Body of pancreas (tissue), 4 donors: ENCODE data around the gene M6PR. TPM values are rescaled to one million over a fixed set of nuclear protein-coding genes. Genes with fewer than 3 reads are reported as not detected.

Experiments used
- ATAC-seq: fragments of 150-250 bp; one replicate; pipeline ENCODE4 v1.9.1; 2016
- DNase-seq, 4 donors: peaks; one replicate each; pipeline ENCODE4 v3.0.0-alpha.2; 2019
- H3K27ac ChIP-seq, 4 donors: fragments of 200-600 bp; sonication (generic); 1 replicate in 3 of 4; 2 replicates in 1 of 4; pipeline versions ENCODE4 v1.5.1 to v1.6.1; 2016 to 2019; ENCODE audit warnings: mild to moderate bottlenecking in 1 of 4, mixed read lengths in 1 of 4, moderate library complexity in 1 of 4
- H3K27me3 ChIP-seq, 2 donors: fragments of 200-600 bp; sonication (generic); one replicate each; pipeline ENCODE4 v1.6.0; 2016; ENCODE audit warnings: mild to moderate bottlenecking in 1 of 2
- H3K36me3 ChIP-seq, 2 donors: fragments of 200-600 bp; sonication (generic); replicated peaks in 1 of 2; 2 replicates each; pipeline ENCODE4 v1.5.1; 2016; ENCODE audit warnings: low read depth in 2 of 2; ENCODE audit not compliant: insufficient read depth in 1 of 2
- H3K4me1 ChIP-seq: fragments of 200-600 bp; sonication (generic); one replicate; pipeline ENCODE4 v1.6.0; 2016
- H3K4me3 ChIP-seq, 2 donors: fragments of 200-600 bp; sonication (generic); 1 replicate in 1 of 2; 2 replicates in 1 of 2; pipeline ENCODE4 v1.5.1; 2016 to 2019
- H3K9me3 ChIP-seq, 3 donors: fragments of 200-600 bp; sonication (generic); 1 replicate in 2 of 3; 2 replicates in 1 of 3; pipeline ENCODE4 v1.5.1; 2016
- CTCF ChIP-seq, 7 experiments: fragments of 450-650 bp in 4 of 7; fragments of 200-600 bp in 3 of 7; sonication (generic) in 3 of 7; IDR thresholded peaks; one replicate each; pipeline ENCODE4 v1.5.1; 2016 to 2019; ENCODE audit warnings: antibody characterized with exemption in 7 of 7
- POLR2A ChIP-seq, 3 donors: fragments of 450-650 bp; IDR thresholded peaks; one replicate each; pipeline ENCODE4 v1.6.1; 2016; ENCODE audit warnings: antibody characterized with exemption in 3 of 3, mild to moderate bottlenecking in 2 of 3
- WGBS, 2 donors: methylation state at CpG; one replicate each; pipeline ENCODE4 v1.1.5; 2017; 5-methylcytosine and 5-hydroxymethylcytosine counted together
- intact Hi-C: fragments of 100-400 bp; cut with DNase I; formaldehyde crosslinking; loops from one replicate; pipeline ENCODE4 v1.15.1; 2023
- total RNA-seq, 2 donors: library from RNA; depleted of rRNA; stranded (reverse); fragments of >200 nt; gene quantifications; one replicate each; pipeline ENCODE4 v1.1.0, GENCODE V29; 2016

M6PR gene
- total RNA-seq, result 10 to 100 TPM; 43.8 to 57.3 TPM

DNA sequence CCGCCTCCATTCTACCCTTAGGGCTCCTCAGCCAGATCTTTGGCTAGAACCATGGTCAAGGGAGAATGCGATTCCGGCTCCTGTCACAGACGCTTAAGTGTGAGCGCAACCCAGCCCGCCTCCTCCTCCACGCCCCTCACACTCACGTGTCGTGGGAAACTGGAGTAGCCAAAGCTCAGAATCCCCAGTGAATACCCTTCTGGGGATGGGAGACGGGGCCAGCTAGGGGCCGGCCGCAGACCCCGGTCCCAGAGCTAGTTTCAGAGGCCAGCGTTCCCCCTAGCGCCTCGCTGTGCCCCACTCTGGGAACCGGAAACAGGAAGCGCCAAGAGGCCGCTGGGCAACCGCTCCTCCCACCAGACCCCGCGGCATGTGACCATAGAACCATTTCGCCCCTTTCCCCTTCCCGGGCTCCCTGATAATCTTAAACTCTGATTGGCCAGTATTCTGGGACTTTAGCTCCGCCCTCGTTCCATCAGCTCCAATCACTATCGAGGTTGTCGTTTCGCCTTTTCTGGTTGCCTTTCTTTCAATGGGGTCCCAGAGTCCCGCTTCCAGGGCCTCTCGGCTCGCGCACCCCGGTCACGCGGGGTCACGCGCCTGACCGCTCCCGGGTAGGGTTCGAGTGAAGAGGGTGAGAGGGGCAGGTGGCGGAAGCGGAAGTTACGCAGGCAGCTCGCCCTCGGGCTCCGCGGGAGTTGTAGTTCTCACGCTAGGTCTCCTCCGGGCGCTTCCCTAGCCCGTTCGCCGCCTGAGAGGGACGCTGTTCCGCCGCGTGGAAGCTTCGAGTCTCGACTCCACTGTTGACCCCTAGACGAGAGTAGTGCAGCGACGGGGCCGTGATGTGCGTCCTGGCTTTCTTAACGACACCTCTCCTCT lies at the start of gene M6PR:
Gene M6PR (minus strand): TSS at position 304 of the 879 bp plus-strand sequence. CDS start 3,241 bp downstream, outside the sequence.
- intact Hi-C loops, result loop anchor here (10.0 kb wide), 1 partner anchor 85 kb away; no protein-coding TSS in a partner anchor
- Histone ChIP-seq H3K4me1 (peaks cover 25% of the 10 kb centered on the region), H3K4me3 (peak within 1 kb of the TSS; percentile 82 to 83), H3K9me3 (no peaks in the 10 kb centered on the region), H3K27me3 (no peaks in the 10 kb centered on the region), H3K27ac (peak within 1 kb of the TSS; percentile 76 to 98 (median 95)), H3K36me3 (no peaks in the 10 kb centered on the region)
- TF ChIP-seq POLR2A (IDR thresholded peaks at IDR 0.05), result peak; percentile 34 to 88 (median 86)
- TF ChIP-seq CTCF (IDR thresholded peaks at IDR 0.05), result peak; percentile 21 to 63 (median 52)
- DNase-seq (peak; percentile 89 to 95 (median 91)), ATAC-seq (peak; percentile 96)
- 0% methylated on average over 44 to 66 of the region's 66 CpGs for WGBS, 2 donors

- no peak for TF ChIP-seq POLR2A (IDR thresholded peaks at IDR 0.05)
- TF ChIP-seq CTCF (IDR thresholded peaks at IDR 0.05), result no peak
- ATAC-seq (no peak), DNase-seq (no peak)
- no peaks in the 10 kb centered on the region for H3K36me3 ChIP-seq
- H3K4me1 ChIP-seq, result no peaks in the 10 kb centered on the region
- WGBS, 2 donors, result 80 to 81% methylated on average over 5 of the region's 5 CpGs
- H3K27ac ChIP-seq, result no peak overlapping the region
- H3K4me3 ChIP-seq, result no peak overlapping the region
- no peaks in the 10 kb centered on the region for H3K27me3 ChIP-seq
- intact Hi-C loops, result no loop called here
- H3K9me3 ChIP-seq, result no peaks in the 10 kb centered on the region
These were observed 47.4 kb upstream of the M6PR start for GRCh38 chr12:8996682-8997405.

- Histone ChIP-seq H3K4me3 (no peak overlapping the region), H3K9me3 (no peaks in the 10 kb centered on the region), H3K36me3 (no peaks in the 10 kb centered on the region), H3K4me1 (no peaks in the 10 kb centered on the region), H3K27ac (no peak overlapping the region), H3K27me3 (no peaks in the 10 kb centered on the region)
- DNase-seq (no peak), ATAC-seq (no peak)
- intact Hi-C loops, result no loop called here
- 78 to 86% methylated on average over 4 of the region's 4 CpGs for WGBS, 2 donors
- TF ChIP-seq CTCF (IDR thresholded peaks at IDR 0.05), result no peak
- TF ChIP-seq POLR2A (IDR thresholded peaks at IDR 0.05), result no peak
These were observed 45.8 kb upstream of the M6PR start for GRCh38 chr12:8995021-8995775.

DNA sequence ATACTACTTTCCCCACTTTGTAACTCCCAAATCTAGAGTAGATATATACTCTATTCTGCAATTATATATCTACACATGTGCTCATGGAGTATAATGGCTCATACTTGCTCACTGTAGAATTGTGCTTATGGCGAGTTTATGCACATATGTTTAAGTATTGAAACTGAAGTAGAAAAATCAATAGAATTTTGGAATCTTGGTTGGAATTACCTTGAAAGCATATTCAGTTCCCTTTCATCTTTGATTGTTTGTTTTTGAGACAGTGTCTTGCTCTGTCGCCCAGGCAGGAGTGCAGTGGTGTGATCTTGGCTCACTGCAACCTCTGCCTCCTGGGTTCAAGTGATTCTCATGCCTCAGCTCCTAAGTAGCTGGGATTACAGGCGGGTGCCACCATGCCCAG lies 44.4 kb upstream of the M6PR start:
- intact Hi-C loops, result no loop called here
- H3K4me3 ChIP-seq, result no peak overlapping the region
- H3K4me1 ChIP-seq, result no peaks in the 10 kb centered on the region
- H3K36me3 ChIP-seq, result no peaks in the 10 kb centered on the region
- no peak overlapping the region for H3K27ac ChIP-seq
- H3K9me3 ChIP-seq, result no peaks in the 10 kb centered on the region
- no peaks in the 10 kb centered on the region for H3K27me3 ChIP-seq
- DNase-seq (no peak), ATAC-seq (no peak)
- 74 to 77% methylated on average over 3 of the region's 3 CpGs for WGBS, 2 donors
- TF ChIP-seq POLR2A (IDR thresholded peaks at IDR 0.05) (no peak), CTCF (IDR thresholded peaks at IDR 0.05) (no peak)
